ENCODE data around the gene TEKTIP1. TPM values are rescaled to one million over a fixed set of nuclear protein-coding genes. Genes with fewer than 3 reads are reported as not detected.

The TEKTIP1 gene
- total and polyA plus RNA-seq, 2 of the 4 experiments (the other 2 are of a cell fraction), result not detected

GRCh38 chr19:3536429-3537100, 2.4 kb upstream of the TEKTIP1 start:
- BruUV-seq (replicated peaks), result no TSS peak
- no peak overlapping the region for H3K4me2 ChIP-seq (ENCODE audit: low read depth, low read length)

More at GRCh38 chr19:3536429-3537100, 2.4 kb upstream of the TEKTIP1 start:
- no peaks in the 10 kb centered on the region for H3K4me1 ChIP-seq (ENCODE audit: control insufficient read depth, insufficient read depth, low read length)
- no peak overlapping the region for H3K4ac ChIP-seq (ENCODE audit: low read depth, low read length)
- no peaks in the 10 kb centered on the region for H3K27me3 ChIP-seq (ENCODE audit: control insufficient read depth, insufficient read depth, low read length)
- no peak overlapping the region for H4K91ac ChIP-seq (ENCODE audit: insufficient read depth, low read depth, low read length)
- H4K5ac ChIP-seq (ENCODE audit: low read depth, low read length), result no peak overlapping the region
- dilution Hi-C loops (cut with HindIII; ENCODE audit: low sequenced_read_pairs, unreplicated experiment) (no loop called here), intact Hi-C loops (cut with micrococcal nuclease) (no loop called here), in situ Hi-C loops (cut with MboI; ENCODE audit: low sequenced_read_pairs) (no loop called here)
- H3K36me3 ChIP-seq (ENCODE audit: control insufficient read depth, insufficient read depth, low read length), result peaks cover 48% of the 10 kb centered on the region
- no peak overlapping the region for H2BK15ac ChIP-seq (ENCODE audit: low read depth, low read length)
- no peak overlapping the region for H2AK9ac ChIP-seq (replicated peaks; ENCODE audit: low read depth, low read length, poor library complexity)
- H2BK20ac ChIP-seq (ENCODE audit: low read depth, low read length), result no peak overlapping the region
- 0 out of 2 replicates have a peak overlapping the region, but pooled peaks have one; percentile 9 for H3K27ac ChIP-seq (ENCODE audit: insufficient read depth, low read length)
- H4K20me1 ChIP-seq (ENCODE audit: insufficient read depth, low read length), result peaks cover 30% of the 10 kb centered on the region
- ATAC-seq (ENCODE audit: low read depth) (no peak), DNase-seq (no peak)
- no peak for TF ChIP-seq CTCF (conservative IDR thresholded peaks at IDR 0.05; ENCODE audit: low read depth, low read length)
- TF ChIP-seq RAD21 (IDR thresholded peaks at IDR 0.05; ENCODE audit: low read length), result no peak
- no peak for TF ChIP-seq CEBPB (IDR thresholded peaks at IDR 0.05; ENCODE audit: low read depth, low read length)
- no peak for TF ChIP-seq MAFK (IDR thresholded peaks at IDR 0.05; ENCODE audit: low read depth, low read length)
- no peak for TF ChIP-seq CHD1 (IDR thresholded peaks at IDR 0.05; ENCODE audit: low read depth, low read length)
- TF ChIP-seq SMC3 (IDR thresholded peaks at IDR 0.05; ENCODE audit: low read depth, low read length), result no peak
- no peak for TF ChIP-seq USF2 (IDR thresholded peaks at IDR 0.05; ENCODE audit: low read depth, low read length)
- no peak for TF ChIP-seq POLR2A (IDR thresholded peaks at IDR 0.05; ENCODE audit: low read depth, low read length)
- TF ChIP-seq BHLHE40 (IDR thresholded peaks at IDR 0.05; ENCODE audit: low read depth, low read length), result no peak
- no peak for TF ChIP-seq NFE2L2 (IDR thresholded peaks at IDR 0.05; ENCODE audit: low read depth, low read length)
- no peak for TF ChIP-seq RCOR1 (IDR thresholded peaks at IDR 0.05; ENCODE audit: insufficient replicate concordance, low read length)
- no peak for TF ChIP-seq MXI1 (IDR thresholded peaks at IDR 0.05; ENCODE audit: borderline replicate concordance, low read depth, low read length)
- TF ChIP-seq FOS (IDR thresholded peaks at IDR 0.05; ENCODE audit: low read depth, low read length), result no peak
- no peak for TF ChIP-seq MAZ (IDR thresholded peaks at IDR 0.05; ENCODE audit: borderline replicate concordance, low read depth, low read length)
- no peak for TF ChIP-seq ELK1 (IDR thresholded peaks at IDR 0.05; ENCODE audit: borderline replicate concordance, low read depth, low read length)
- no peak for TF ChIP-seq RFX5 (IDR thresholded peaks at IDR 0.05; ENCODE audit: low read depth, low read length)
- H3K9me1 ChIP-seq (ENCODE audit: insufficient read depth, low read length), result no peaks in the 10 kb centered on the region
- H2AFZ ChIP-seq (replicated peaks; ENCODE audit: low read length, poor library complexity), result no peak overlapping the region
- H2AK5ac ChIP-seq (ENCODE audit: low read depth, low read length), result no peak overlapping the region
- 91% methylated on average over 12 of the region's 27 CpGs; no CpG with 5 or more reads in 1 of the 2 experiments for WGBS, 2 experiments (ENCODE audit: extremely low coverage in 2 of 2, insufficient read length in 1 of 2)
- no peak overlapping the region for H2BK120ac ChIP-seq (ENCODE audit: low read depth, low read length)
- ChIA-PET CTCF (no interaction called here), POLR2A (ENCODE audit: unreplicated experiment) (no interaction called here)
- no peak overlapping the region for H3K14ac ChIP-seq (replicated peaks; ENCODE audit: low read depth, low read length)
- no peak overlapping the region for H3K4me3 ChIP-seq (ENCODE audit: insufficient read depth, low read depth, low read length)
- peaks cover 9 to 31% of the 10 kb centered on the region in 2 experiments; a peak in 3 of 4 replicates for H3K79me1 ChIP-seq (ENCODE audit: low read depth in 1 of 2, low read length in 2 of 2)
- no peak overlapping the region for H3K56ac ChIP-seq (ENCODE audit: extremely low read depth, insufficient read depth, low read length)
- no peak overlapping the region for H3K9ac ChIP-seq (ENCODE audit: low read depth, low read length)
- H2BK5ac ChIP-seq (ENCODE audit: low read depth, low read length, poor library complexity, severe bottlenecking), result no peak overlapping the region
- no peak overlapping the region for H4K8ac ChIP-seq (ENCODE audit: low read depth in 2 of 2, low read length in 2 of 2)
- no peak overlapping the region for H3K18ac ChIP-seq (ENCODE audit: low read depth, low read length)
- H3K9me3 ChIP-seq (ENCODE audit: control insufficient read depth, insufficient read depth, low read length), result no peaks in the 10 kb centered on the region
- no peak overlapping the region for H3K23ac ChIP-seq (ENCODE audit: low read depth, low read length)

Data from IMR-90 (cell line).